Activated naive CD4-positive, alpha-beta T cell treated with Interleukin-2 at 50 U/mL for 16 hours (primary cell): ENCODE data around the gene TSACC.
A peak's percentile ranks its signal among the peaks of the same experiment; 100 is the strongest.

ENCODE experiments used
- DNase-seq: peaks from one replicate; pipeline ENCODE4 v3.0.0-alpha.2; 2020

TSACC gene

GRCh38 chr1:156376958-156377919 is 38.9 kb downstream of the TSACC start:
- no peak for DNase-seq

- DNase-seq: no peak
Measured at GRCh38 chr1:156378557-156378956, 40.2 kb downstream of the TSACC start.

- DNase-seq: no peak
Measured at GRCh38 chr1:156379420-156380165, 41.3 kb downstream of the TSACC start.

- no peak for DNase-seq
Measured at GRCh38 chr1:156382561-156382960, 44.2 kb downstream of the TSACC start.

GRCh38 chr1:156383023-156383422 is 44.7 kb downstream of the TSACC start:
- DNase-seq: peak; percentile 70

GRCh38 chr1:156384007-156384406 is 45.7 kb downstream of the TSACC start:
- DNase-seq: no peak

- no peak for DNase-seq
Measured at GRCh38 chr1:156384658-156385057, 46.3 kb downstream of the TSACC start.

GRCh38 chr1:156385534-156386031 is 47.3 kb downstream of the TSACC start:
- DNase-seq: peak; percentile 77

GRCh38 chr1:156386134-156386901 is 48.0 kb downstream of the TSACC start:
- DNase-seq: no peak

- no peak for DNase-seq
Measured at GRCh38 chr1:156386949-156387869, 48.9 kb downstream of the TSACC start.

GRCh38 chr1:156387870-156388173 is 49.5 kb downstream of the TSACC start:
- DNase-seq: no peak

- DNase-seq: no peak
Measured at GRCh38 chr1:156388174-156389137, 50.1 kb downstream of the TSACC start.

- DNase-seq: no peak
Measured at GRCh38 chr1:156389311-156389710, 51.0 kb downstream of the TSACC start.

- DNase-seq: no peak
Measured at GRCh38 chr1:156390469-156391365, 52.4 kb downstream of the TSACC start.

GRCh38 chr1:156391366-156391677 is 53.0 kb downstream of the TSACC start:
- no peak for DNase-seq

GRCh38 chr1:156391701-156392100 is 53.4 kb downstream of the TSACC start:
- DNase-seq: no peak

GRCh38 chr1:156392452-156392853 is 54.1 kb downstream of the TSACC start:
- no peak for DNase-seq

- DNase-seq: no peak
Measured at GRCh38 chr1:156393095-156393494, 54.8 kb downstream of the TSACC start.

- DNase-seq: no peak
Measured at GRCh38 chr1:156394082-156394481, 55.8 kb downstream of the TSACC start.
